ENCODE data around the gene KANK2.

KANK2 gene

DNA sequence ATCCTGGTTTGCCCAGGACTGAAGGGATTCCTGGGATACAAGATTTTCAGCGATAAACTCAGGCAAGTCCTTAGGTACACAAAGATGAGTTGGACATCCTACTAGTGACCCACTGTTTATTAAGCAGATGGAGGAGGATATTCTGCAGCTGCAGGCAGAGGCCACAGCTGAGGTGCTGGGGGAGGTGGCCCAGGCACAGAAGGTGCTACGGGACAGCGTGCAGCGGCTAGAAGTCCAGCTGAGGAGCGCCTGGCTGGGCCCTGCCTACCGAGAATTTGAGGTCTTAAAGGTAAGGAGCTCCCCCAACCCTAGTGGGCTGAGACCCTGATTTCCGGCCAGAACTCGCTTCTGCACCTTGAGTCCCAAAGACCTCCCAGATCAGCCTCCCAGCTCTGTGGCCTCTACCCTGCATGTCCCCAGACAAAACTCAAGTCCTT lies 42.7 kb upstream of the KANK2 start:
- Histone ChIP-seq H3K27ac (replicated peaks) (no peak overlapping the region), H3K4me3 (replicated peaks; ENCODE audit: insufficient read depth, low read length) (no peak overlapping the region)

GRCh38 chr19:11239377-11240000 lies 42.1 kb upstream of the KANK2 start, which contains the start of gene ANGPTL8:
TSS of gene ANGPTL8 (plus strand) at chr19:11239619. CDS start at chr19:11239638, 19 bp downstream.
- Histone ChIP-seq H3K27me3 (ENCODE audit: insufficient read depth, poor library complexity, severe bottlenecking) (no peaks in the 10 kb centered on the region), H3K4me3 (replicated peaks; ENCODE audit: insufficient read depth, low read length) (no peak within 1 kb of the TSS), H3K27ac (replicated peaks) (no peak within 1 kb of the TSS)
- DNase-seq (ENCODE audit: low read depth in 1 of 2, low spot score in 1 of 2) = no peak
- no peak for TF ChIP-seq GABPA (IDR thresholded peaks at IDR 0.05; ENCODE audit: low read depth)
- no peak for TF ChIP-seq REST (IDR thresholded peaks at IDR 0.05; ENCODE audit: insufficient replicate concordance, low read depth)
- TF ChIP-seq CTCF (IDR thresholded peaks at IDR 0.05; ENCODE audit: insufficient read depth, low read length) = no peak
- TF ChIP-seq SPI1 (IDR thresholded peaks at IDR 0.05; ENCODE audit: borderline replicate concordance, low read depth) = no peak
- TF ChIP-seq POLR2AphosphoS5 (IDR thresholded peaks at IDR 0.05; ENCODE audit: low read depth) = no peak

More for the DNA sequence above, 42.7 kb upstream of the KANK2 start:
- TF ChIP-seq REST (IDR thresholded peaks at IDR 0.05; ENCODE audit: insufficient replicate concordance, low read depth) = no peak
- TF ChIP-seq SPI1 (IDR thresholded peaks at IDR 0.05; ENCODE audit: borderline replicate concordance, low read depth) = no peak
- no peak for TF ChIP-seq CTCF (IDR thresholded peaks at IDR 0.05; ENCODE audit: insufficient read depth, low read length)
- no peak for TF ChIP-seq POLR2AphosphoS5 (IDR thresholded peaks at IDR 0.05; ENCODE audit: low read depth)
- no peak for TF ChIP-seq GABPA (IDR thresholded peaks at IDR 0.05; ENCODE audit: low read depth)
- no peak for DNase-seq (ENCODE audit: low read depth in 1 of 2, low spot score in 1 of 2)
- no peaks in the 10 kb centered on the region for H3K27me3 ChIP-seq (ENCODE audit: insufficient read depth, poor library complexity, severe bottlenecking)

GRCh38 chr19:11238781-11239376 lies 41.5 kb upstream of the KANK2 start:
- no peak overlapping the region for H3K27ac ChIP-seq (replicated peaks)
- TF ChIP-seq REST (IDR thresholded peaks at IDR 0.05; ENCODE audit: insufficient replicate concordance, low read depth) (no peak), POLR2AphosphoS5 (IDR thresholded peaks at IDR 0.05; ENCODE audit: low read depth) (no peak), CTCF (IDR thresholded peaks at IDR 0.05; ENCODE audit: insufficient read depth, low read length) (no peak), GABPA (IDR thresholded peaks at IDR 0.05; ENCODE audit: low read depth) (no peak), SPI1 (IDR thresholded peaks at IDR 0.05; ENCODE audit: borderline replicate concordance, low read depth) (no peak)
- no peak for DNase-seq (ENCODE audit: low read depth in 1 of 2, low spot score in 1 of 2)
- H3K4me3 ChIP-seq (replicated peaks; ENCODE audit: insufficient read depth, low read length) = no peak overlapping the region
- no peaks in the 10 kb centered on the region for H3K27me3 ChIP-seq (ENCODE audit: insufficient read depth, poor library complexity, severe bottlenecking)
